GM18526 (cell line): ENCODE results near the gene PHPT1.

Experiments used
- POLR2A ChIP-seq: IDR thresholded peaks from 3 replicates; pipeline ENCODE4 v1.6.1; 2011; ENCODE audit not compliant: insufficient read length; ENCODE audit errors: extremely low read depth

PHPT1 gene

GRCh38 chr9:136844761-136845464 lies 4.3 kb upstream of the PHPT1 start:
- TF ChIP-seq POLR2A, result no peak

- TF ChIP-seq POLR2A, result no peak
Measured at GRCh38 chr9:136845465-136846260, 3.5 kb upstream of the PHPT1 start.

GRCh38 chr9:136846376-136847087 lies 2.7 kb upstream of the PHPT1 start:
- no peak for TF ChIP-seq POLR2A

- no peak for TF ChIP-seq POLR2A
Measured at GRCh38 chr9:136847088-136847825, 2.0 kb upstream of the PHPT1 start.

- TF ChIP-seq POLR2A, result peak; percentile 56
Measured at GRCh38 chr9:136847826-136848392, 1.3 kb upstream of the PHPT1 start.

GRCh38 chr9:136848393-136849037 lies 694 bp upstream of the PHPT1 start:
- TF ChIP-seq POLR2A, result no peak

- TF ChIP-seq POLR2A, result no peak
Measured at GRCh38 chr9:136849960-136850865, 1.0 kb downstream of the PHPT1 start.

GRCh38 chr9:136850866-136851775 lies 1.9 kb downstream of the PHPT1 start:
- TF ChIP-seq POLR2A, result no peak

- TF ChIP-seq POLR2A, result no peak
Measured at GRCh38 chr9:136851941-136852663, 2.9 kb downstream of the PHPT1 start, which contains the start of gene MAMDC4. Gene MAMDC4 (plus strand): TSS chr9:136852346. CDS start chr9:136852417, 71 bp downstream.

GRCh38 chr9:136852664-136853595 lies 3.7 kb downstream of the PHPT1 start:
- TF ChIP-seq POLR2A, result no peak
